Upper lobe of right lung (tissue), 1 donor: ENCODE data around the gene PSAP. TPM values are rescaled to one million over a fixed set of nuclear protein-coding genes. Genes with fewer than 3 reads are reported as not detected.

ENCODE experiments used
- ATAC-seq: fragments of 200-7000 bp; cut with Tn5 transposase; one replicate; pipeline ENCODE4 v1.9.1; 2020; ENCODE audit warnings: mild to moderate bottlenecking, moderate library complexity
- DNase-seq: peaks from one replicate; pipeline ENCODE4 v3.0.0-alpha.2; 2020
- H3K27ac ChIP-seq: fragments of 200-600 bp; one replicate; pipeline ENCODE4 v1.8.0; 2022
- H3K27me3 ChIP-seq: fragments of 200-600 bp; one replicate; pipeline ENCODE4 v1.8.0; 2022; ENCODE audit warnings: mild to moderate bottlenecking
- H3K36me3 ChIP-seq: fragments of 200-600 bp; one replicate; pipeline ENCODE4 v1.8.0; 2022
- H3K4me1 ChIP-seq: fragments of 200-600 bp; one replicate; pipeline ENCODE4 v1.8.0; 2022
- H3K4me3 ChIP-seq: fragments of 200-600 bp; one replicate; pipeline ENCODE4 v1.8.0; 2022; ENCODE audit warnings: mild to moderate bottlenecking
- H3K9me3 ChIP-seq: fragments of 200-600 bp; one replicate; pipeline ENCODE4 v1.8.0; 2022
- intact Hi-C: fragments of 100-400 bp; cut with DNase I; formaldehyde crosslinking; loops from one replicate; pipeline ENCODE4 v1.11.0; 2022
- total RNA-seq: library from RNA; stranded (reverse); fragmentation: NEBNext Ultra II Directional; extraction: Animal tissue kit (Norgen Biotek cat#: 25700); gene quantifications from one replicate; pipeline ENCODE4 v1.2.1, GENCODE V29; 2021
- TF ChIP-seq, protein P1 (sequence below): fragments of 200-600 bp; IDR thresholded peaks from one replicate; pipeline ENCODE4 v1.8.0; 2022; ENCODE audit warnings: antibody characterized with exemption
- donor health status: DM: no; HTN: yes; CAD: no; lungs with severe emphysema.

PSAP gene
- total RNA-seq, 1 donor from 2014 or later = 1,464 TPM

DNA sequence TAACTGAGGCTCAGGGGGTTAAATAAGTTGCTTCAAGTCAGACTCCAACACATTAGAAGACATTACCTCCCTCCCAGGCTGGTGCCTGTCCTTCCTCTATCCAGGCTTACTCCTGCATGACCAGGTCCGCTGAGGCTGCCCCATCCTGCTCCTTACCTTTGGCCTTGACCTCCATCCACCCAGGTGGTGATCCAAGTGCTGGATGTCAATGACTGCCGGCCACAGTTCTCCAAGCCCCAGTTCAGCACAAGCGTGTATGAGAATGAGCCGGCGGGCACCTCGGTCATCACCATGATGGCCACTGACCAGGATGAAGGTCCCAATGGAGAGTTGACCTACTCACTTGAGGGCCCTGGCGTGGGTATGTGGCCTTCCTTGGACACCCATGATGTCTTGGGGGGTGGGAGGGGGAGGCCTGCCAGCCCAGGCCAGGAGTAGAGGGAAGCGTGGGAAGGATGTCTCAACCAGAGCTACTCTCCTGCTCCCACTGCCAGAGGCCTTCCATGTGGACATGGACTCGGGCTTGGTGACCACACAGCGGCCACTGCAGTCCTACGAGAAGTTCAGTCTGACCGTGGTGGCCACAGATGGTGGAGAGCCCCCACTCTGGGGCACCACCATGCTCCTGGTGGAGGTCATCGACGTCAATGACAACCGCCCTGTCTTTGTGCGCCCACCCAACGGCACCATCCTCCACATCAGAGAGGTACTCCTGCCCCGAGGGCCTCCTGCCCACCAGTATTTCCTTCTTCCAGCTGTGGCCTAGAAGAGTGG, 48.1 kb downstream of the PSAP start:
- no peak overlapping the region for H3K27ac ChIP-seq
- TF ChIP-seq, protein P1, sequence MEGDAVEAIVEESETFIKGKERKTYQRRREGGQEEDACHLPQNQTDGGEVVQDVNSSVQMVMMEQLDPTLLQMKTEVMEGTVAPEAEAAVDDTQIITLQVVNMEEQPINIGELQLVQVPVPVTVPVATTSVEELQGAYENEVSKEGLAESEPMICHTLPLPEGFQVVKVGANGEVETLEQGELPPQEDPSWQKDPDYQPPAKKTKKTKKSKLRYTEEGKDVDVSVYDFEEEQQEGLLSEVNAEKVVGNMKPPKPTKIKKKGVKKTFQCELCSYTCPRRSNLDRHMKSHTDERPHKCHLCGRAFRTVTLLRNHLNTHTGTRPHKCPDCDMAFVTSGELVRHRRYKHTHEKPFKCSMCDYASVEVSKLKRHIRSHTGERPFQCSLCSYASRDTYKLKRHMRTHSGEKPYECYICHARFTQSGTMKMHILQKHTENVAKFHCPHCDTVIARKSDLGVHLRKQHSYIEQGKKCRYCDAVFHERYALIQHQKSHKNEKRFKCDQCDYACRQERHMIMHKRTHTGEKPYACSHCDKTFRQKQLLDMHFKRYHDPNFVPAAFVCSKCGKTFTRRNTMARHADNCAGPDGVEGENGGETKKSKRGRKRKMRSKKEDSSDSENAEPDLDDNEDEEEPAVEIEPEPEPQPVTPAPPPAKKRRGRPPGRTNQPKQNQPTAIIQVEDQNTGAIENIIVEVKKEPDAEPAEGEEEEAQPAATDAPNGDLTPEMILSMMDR = no peak
- no peaks in the 10 kb centered on the region for H3K9me3 ChIP-seq
- no peaks in the 10 kb centered on the region for H3K4me1 ChIP-seq
- ATAC-seq = no peak
- no peak overlapping the region for H3K4me3 ChIP-seq
- intact Hi-C loops = no loop called here
- H3K27me3 ChIP-seq = no peaks in the 10 kb centered on the region
- H3K36me3 ChIP-seq = no peaks in the 10 kb centered on the region
- no peak for DNase-seq

DNA sequence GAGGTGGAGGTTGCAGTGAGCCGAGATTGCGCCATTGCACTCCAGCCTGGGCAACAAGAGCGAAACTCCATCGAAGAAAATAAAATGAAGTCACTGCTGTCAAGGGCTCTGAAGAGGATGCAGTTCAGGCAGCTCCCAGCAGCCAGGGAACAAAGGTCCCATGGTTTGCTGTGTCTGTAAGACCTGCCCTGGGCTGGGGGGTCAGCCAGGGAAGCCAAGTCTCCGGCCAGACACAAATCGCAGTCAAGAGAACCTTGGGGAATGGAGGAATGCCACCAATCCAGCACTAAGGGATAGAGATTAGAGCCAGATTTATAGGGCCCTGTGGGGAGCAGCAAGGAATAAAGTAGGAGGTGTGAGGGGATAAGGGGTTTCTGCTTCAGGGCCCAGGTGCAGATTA, 48.8 kb downstream of the PSAP start:
- no peaks in the 10 kb centered on the region for H3K36me3 ChIP-seq
- no peak for DNase-seq
- intact Hi-C loops = no loop called here
- no peak overlapping the region for H3K27ac ChIP-seq
- no peak for ATAC-seq
- H3K4me1 ChIP-seq = no peaks in the 10 kb centered on the region
- no peaks in the 10 kb centered on the region for H3K9me3 ChIP-seq
- TF ChIP-seq, protein P1 = no peak
- no peak overlapping the region for H3K4me3 ChIP-seq
- H3K27me3 ChIP-seq = no peaks in the 10 kb centered on the region

DNA sequence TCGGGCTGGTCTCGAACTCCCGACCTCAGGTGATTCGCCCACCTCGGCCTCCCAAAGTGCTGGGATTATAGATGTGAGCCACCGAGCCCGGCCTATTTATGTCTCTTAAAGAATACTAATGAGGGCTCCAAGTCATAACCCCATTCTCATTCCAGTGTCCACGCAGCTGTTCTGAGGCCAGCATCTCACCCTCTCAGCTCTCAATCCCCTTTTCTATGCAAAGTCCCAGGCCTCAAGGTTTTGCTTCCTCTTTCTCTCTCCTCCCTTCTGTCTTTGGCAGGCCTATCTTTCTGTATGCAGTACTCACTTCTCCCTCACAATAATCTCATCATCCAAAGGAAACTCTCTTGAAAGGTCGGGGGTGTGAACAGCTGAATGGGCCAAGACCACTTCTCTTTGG, 49.7 kb downstream of the PSAP start:
- Histone ChIP-seq H3K9me3 (no peaks in the 10 kb centered on the region), H3K36me3 (no peaks in the 10 kb centered on the region), H3K27ac (no peak overlapping the region), H3K4me3 (no peak overlapping the region), H3K4me1 (no peaks in the 10 kb centered on the region), H3K27me3 (no peaks in the 10 kb centered on the region)
- DNase-seq = no peak
- intact Hi-C loops = no loop called here
- TF ChIP-seq, protein P1 = no peak
- no peak for ATAC-seq

DNA sequence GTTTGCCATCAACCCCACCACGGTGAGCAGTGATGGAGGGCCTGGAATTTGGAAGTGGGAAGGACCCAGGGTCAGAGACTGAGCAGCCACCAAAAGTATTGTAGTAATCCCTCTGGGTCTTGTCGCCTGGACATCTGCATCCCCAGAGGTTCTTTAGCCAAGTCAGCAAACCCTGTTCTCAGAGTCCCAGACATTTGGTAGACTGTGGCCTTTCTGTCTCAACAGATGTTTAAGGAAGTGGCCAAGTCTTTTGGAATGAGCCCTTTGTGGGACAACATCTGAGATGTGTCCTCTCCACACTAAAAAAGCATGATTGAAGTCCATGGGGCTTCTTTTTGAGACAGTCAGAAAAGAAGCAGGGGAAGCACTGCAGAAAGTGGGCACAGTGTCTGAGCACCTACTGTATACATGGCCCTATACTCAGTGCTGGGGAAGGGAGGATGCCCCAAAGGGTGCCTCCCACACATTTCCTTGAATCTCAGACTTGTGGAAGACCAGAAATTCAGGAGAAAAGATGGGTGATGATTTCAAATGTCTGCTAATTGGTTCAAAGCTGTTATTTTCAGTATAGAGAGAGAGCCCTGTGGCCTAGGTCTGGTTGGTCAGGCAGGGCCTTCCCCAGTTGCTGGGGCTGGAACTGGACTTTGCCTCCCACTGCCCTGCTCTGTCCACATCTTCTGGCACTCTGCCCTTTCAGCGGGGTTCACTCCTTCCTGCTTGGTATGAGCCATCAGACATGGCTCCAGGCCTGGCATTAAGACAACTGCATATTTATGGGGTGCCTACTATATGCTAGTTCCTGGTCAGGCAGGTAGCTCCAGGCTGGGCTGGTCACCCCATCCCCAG, 51.2 kb downstream of the PSAP start:
- ATAC-seq (no peak), DNase-seq (no peak)
- Histone ChIP-seq H3K9me3 (no peaks in the 10 kb centered on the region), H3K4me1 (no peaks in the 10 kb centered on the region), H3K27me3 (no peaks in the 10 kb centered on the region), H3K27ac (no peak overlapping the region), H3K36me3 (no peaks in the 10 kb centered on the region), H3K4me3 (no peak overlapping the region)
- intact Hi-C loops = no loop called here
- TF ChIP-seq, protein P1 = no peak

DNA sequence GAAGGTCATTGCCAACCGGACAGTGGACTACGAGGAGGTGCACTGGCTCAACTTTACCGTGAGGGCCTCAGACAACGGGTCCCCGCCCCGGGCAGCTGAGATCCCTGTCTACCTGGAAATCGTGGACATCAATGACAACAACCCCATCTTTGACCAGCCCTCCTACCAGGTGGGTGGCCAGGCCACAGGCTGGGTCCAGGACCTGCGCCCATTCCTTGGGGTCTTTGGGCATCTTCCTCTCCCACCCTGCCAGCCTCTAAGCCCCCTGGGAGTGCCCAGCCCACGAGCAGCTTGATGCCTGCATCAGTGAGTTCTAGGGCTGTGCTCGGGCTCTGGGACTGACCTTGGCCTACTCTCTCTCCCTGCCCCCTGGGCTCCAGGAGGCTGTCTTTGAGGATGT, 51.9 kb downstream of the PSAP start:
- Histone ChIP-seq H3K36me3 (no peaks in the 10 kb centered on the region), H3K27ac (no peak overlapping the region), H3K9me3 (no peaks in the 10 kb centered on the region), H3K27me3 (no peaks in the 10 kb centered on the region), H3K4me1 (no peaks in the 10 kb centered on the region), H3K4me3 (no peak overlapping the region)
- TF ChIP-seq, protein P1 = no peak
- ATAC-seq (no peak), DNase-seq (no peak)
- intact Hi-C loops = no loop called here
